HepG2 (cell line): Measurements from ENCODE around the gene DTYMK. TPM values are rescaled to one million over a fixed set of nuclear protein-coding genes. Genes with fewer than 3 reads are reported as not detected.
A peak's percentile ranks its signal among the peaks of the same experiment; 100 is the strongest.

Experiments
- ATRX ChIP-seq: sonication (generic); formaldehyde crosslinking; IDR thresholded peaks from 2 replicates; pipeline ENCODE4 v1.4.0; 2020; ENCODE audit warnings: missing genetic modification reagents, borderline replicate concordance
- BCL6 ChIP-seq: IDR thresholded peaks from 2 replicates; pipeline ENCODE4 v1.6.1; 2016; ENCODE audit warnings: missing genetic modification reagents, missing compliant biosample characterization
- CENPX ChIP-seq: sonication (generic); formaldehyde crosslinking; IDR thresholded peaks from 2 replicates; pipeline ENCODE4 v1.9.0; 2021; ENCODE audit warnings: mild to moderate bottlenecking, missing genetic modification reagents, moderate library complexity
- CREM ChIP-seq, 2 experiments: sonication (generic) in 1 of 2; formaldehyde crosslinking in 1 of 2; IDR thresholded peaks; 2 replicates each; pipeline versions ENCODE4 v1.4.0 to v1.6.1; 2016 to 2020; ENCODE audit warnings: antibody characterized with exemption in 1 of 2, mild to moderate bottlenecking in 1 of 2, missing genetic modification reagents in 1 of 2
- FIP1L1 ChIP-seq: fragments of 200-400 bp; formaldehyde crosslinking; IDR thresholded peaks from 2 replicates; pipeline ENCODE4 v1.6.1; 2018; ENCODE audit warnings: low read depth, mild to moderate bottlenecking, low read length, moderate library complexity, borderline replicate concordance; ENCODE audit not compliant: insufficient read depth
- FOXP4 ChIP-seq: sonication (generic); formaldehyde crosslinking; IDR thresholded peaks from 2 replicates; pipeline ENCODE4 v1.4.0; 2020; ENCODE audit warnings: missing genetic modification reagents
- GABPA ChIP-seq, 2 experiments: IDR thresholded peaks; 2 replicates each; pipeline ENCODE4 v1.6.1; 2011 to 2016; ENCODE audit warnings: low read depth in 2 of 2, low read length in 1 of 2, missing biosample characterization in 1 of 2, missing genetic modification characterization in 1 of 2
- HNRNPK ChIP-seq: fragments of 200-400 bp; formaldehyde crosslinking; IDR thresholded peaks from 2 replicates; pipeline ENCODE4 v1.6.1; 2018; ENCODE audit warnings: low read length, low read depth, moderate library complexity, mild to moderate bottlenecking; ENCODE audit not compliant: poor library complexity, severe bottlenecking
- HNRNPLL ChIP-seq: fragments of 200-400 bp; formaldehyde crosslinking; IDR thresholded peaks from 2 replicates; pipeline ENCODE4 v1.6.1; 2017; ENCODE audit warnings: mild to moderate bottlenecking, low read depth, low read length; ENCODE audit not compliant: poor library complexity, severe bottlenecking
- MATR3 ChIP-seq: sonication (generic); formaldehyde crosslinking; IDR thresholded peaks from 2 replicates; pipeline ENCODE4 v1.4.0; 2020; ENCODE audit warnings: missing genetic modification reagents
- MLX ChIP-seq: IDR thresholded peaks from 2 replicates; pipeline ENCODE4 v1.6.1; 2016
- NFRKB ChIP-seq: fragments of 450-650 bp; IDR thresholded peaks from 2 replicates; pipeline ENCODE4 v1.6.1; 2017
- NFYB ChIP-seq: sonication (generic); formaldehyde crosslinking; IDR thresholded peaks from 2 replicates; pipeline ENCODE4 v1.4.0; 2020; ENCODE audit warnings: missing genetic modification reagents
- SIN3B ChIP-seq: fragments of 150-350 bp; IDR thresholded peaks from 2 replicates; pipeline ENCODE4 v1.6.1; 2014; ENCODE audit warnings: low read length
- SSRP1 ChIP-seq: IDR thresholded peaks from 2 replicates; pipeline ENCODE4 v1.6.1; 2016; ENCODE audit warnings: control low read depth
- TERF1 ChIP-seq: sonication (generic); formaldehyde crosslinking; IDR thresholded peaks from 2 replicates; pipeline ENCODE4 v1.8.0; 2022; ENCODE audit warnings: mild to moderate bottlenecking, missing genetic modification reagents, moderate library complexity
- ZBTB42 ChIP-seq: sonication (generic); formaldehyde crosslinking; IDR thresholded peaks from 2 replicates; pipeline ENCODE4 v1.5.0; 2020; ENCODE audit warnings: mild to moderate bottlenecking, missing genetic modification reagents
- ZBTB46 ChIP-seq: sonication (generic); formaldehyde crosslinking; IDR thresholded peaks from 2 replicates; pipeline ENCODE4 v1.4.0; 2020; ENCODE audit warnings: mild to moderate bottlenecking, missing genetic modification reagents, borderline replicate concordance
- ZNF101 ChIP-seq: sonication (generic); formaldehyde crosslinking; IDR thresholded peaks from 2 replicates; pipeline ENCODE4 v1.4.0; 2020; ENCODE audit warnings: mild to moderate bottlenecking, low read depth, missing genetic modification reagents, borderline replicate concordance
- ZNF740 ChIP-seq: sonication (generic); formaldehyde crosslinking; IDR thresholded peaks from 2 replicates; pipeline ENCODE4 v1.4.0; 2020; ENCODE audit warnings: missing genetic modification reagents
- ZNF782 ChIP-seq: sonication (generic); formaldehyde crosslinking; IDR thresholded peaks from 2 replicates; pipeline ENCODE4 v1.4.0; 2020; ENCODE audit warnings: missing genetic modification reagents, mild to moderate bottlenecking, borderline replicate concordance
- ZNF878 ChIP-seq: sonication (generic); formaldehyde crosslinking; IDR thresholded peaks from 2 replicates; pipeline ENCODE4 v1.8.1; 2023; ENCODE audit warnings: mild to moderate bottlenecking, missing genetic modification reagents, moderate library complexity
- polyA plus RNA-seq, 8 experiments: library from polyadenylated mRNA; depleted of rRNA in 3 of 8; stranded (reverse) in 7 of 8; unstranded in 1 of 8; fragments of >200 nt; fragmentation: Illumina TruSeq in 4 of 8; extraction: Trizol in 4 of 8; gene quantifications; 2 replicates each; pipeline versions ENCODE4 v1.2.1 to v1.2.3, GENCODE V29; 2011 to 2016; ENCODE audit warnings: low read depth in 4 of 8, missing spikeins in 1 of 8, mixed read lengths in 1 of 8; ENCODE audit not compliant: insufficient read depth in 1 of 8
- total RNA-seq, 5 experiments: library from RNA; depleted of rRNA; stranded (reverse); fragments of >200 nt; fragmentation: Illumina TruSeq; extraction: Trizol; gene quantifications; 2 replicates each; pipeline ENCODE4 v1.2.3, GENCODE V29; 2016; ENCODE audit warnings: low read depth in 1 of 5

The DTYMK gene
- total and polyA plus RNA-seq, 2 of the 13 experiments (the other 11 are each of a cell fraction or from before 2014, with no cell fraction given) = 57.5 to 134 TPM

GRCh38 chr2:241734467-241735208, 48.0 kb upstream of the DTYMK start, which contains the start of gene D2HGDH (continued):
- TF ChIP-seq GABPA (IDR thresholded peaks at IDR 0.05; ENCODE audit: low read depth, low read length) = no peak
- no peak for TF ChIP-seq GABPA (CRISPR knock-in tag; IDR thresholded peaks at IDR 0.05; ENCODE audit: low read depth)
- no peak for TF ChIP-seq ZBTB46
- no peak for TF ChIP-seq ATRX
- 0 out of 2 replicates have a peak, but pooled peaks have one; percentile 25 for TF ChIP-seq ZBTB42 (CRISPR knock-in tag)
- TF ChIP-seq CENPX = no peak
- no peak for TF ChIP-seq ZNF101 (CRISPR knock-in tag)
- peak; percentile 7 for TF ChIP-seq HNRNPK
- no peak; the same call in 1 of the 2 replicates for TF ChIP-seq ZNF878 (CRISPR knock-in tag)
- no peak for TF ChIP-seq MATR3 (CRISPR knock-in tag)
- TF ChIP-seq ZNF740 = no peak
- no peak for TF ChIP-seq MLX
- TF ChIP-seq ZNF782 (CRISPR knock-in tag) = no peak
- no peak for TF ChIP-seq FIP1L1
- no peak for TF ChIP-seq NFRKB
- TF ChIP-seq HNRNPLL = peak; percentile 40
- 0 out of 2 replicates have a peak, but pooled peaks have one; percentile 15 for TF ChIP-seq BCL6 (CRISPR knock-in tag)
- TF ChIP-seq SSRP1 (CRISPR knock-in tag) = no peak
- no peak for TF ChIP-seq CREM (IDR thresholded peaks at IDR 0.05)
- TF ChIP-seq CREM (CRISPR knock-in tag; IDR thresholded peaks at IDR 0.05) = no peak
- no peak for TF ChIP-seq NFYB
- TF ChIP-seq SIN3B = no peak
- peak; percentile 6; the same call in 1 of the 2 replicates for TF ChIP-seq FOXP4 (CRISPR knock-in tag)
- peak; percentile 94 for TF ChIP-seq TERF1 (CRISPR knock-in tag)
